Activated CD4-positive, alpha-beta T cell treated with anti-CD3 and anti-CD28 coated beads for 36 hours (primary cell): ENCODE data around the gene PFKL. TPM values are rescaled to one million over a fixed set of nuclear protein-coding genes. Genes with fewer than 3 reads are reported as not detected.

Experiments used
- ATAC-seq: fragments of 200-7000 bp; cut with Tn5 transposase; one replicate; pipeline ENCODE4 v1.10.0; 2021; ENCODE audit warnings: mild to moderate bottlenecking, moderate library complexity
- CTCF ChIA-PET: fragments of 350-600 bp; sonication (Branson Sonifier 250); formaldehyde crosslinking; loops from one replicate; lab custom pipeline; 2021; ENCODE audit warnings: antibody characterized with exemption; lab: Charles Lee
- POLR2A ChIA-PET: fragments of 350-600 bp; sonication (Branson Sonifier 250); formaldehyde crosslinking; loops from one replicate; lab custom pipeline; 2021; ENCODE audit warnings: antibody characterized with exemption, inconsistent platforms; lab: Charles Lee
- DNase-seq: peaks from one replicate; pipeline ENCODE4 v3.0.0-alpha.2; 2020
- H3K27ac Mint-ChIP-seq: one replicate; pipeline ENCODE4 v1.8.0; 2021; ENCODE audit warnings: mixed read lengths
- H3K27me3 Mint-ChIP-seq: one replicate; pipeline ENCODE4 v1.8.0; 2021; ENCODE audit warnings: mixed read lengths
- H3K36me3 Mint-ChIP-seq: one replicate; pipeline ENCODE4 v1.8.0; 2021; ENCODE audit warnings: low read depth, mixed read lengths
- H3K4me1 Mint-ChIP-seq: one replicate; pipeline ENCODE4 v1.8.0; 2021; ENCODE audit warnings: mixed read lengths
- H3K4me3 Mint-ChIP-seq: one replicate; pipeline ENCODE4 v1.8.0; 2021; ENCODE audit warnings: mild to moderate bottlenecking, moderate library complexity, mixed read lengths
- H3K9me3 Mint-ChIP-seq: one replicate; pipeline ENCODE4 v1.8.0; 2021; ENCODE audit warnings: low read depth, mixed read lengths
- intact Hi-C, 2 experiments: fragments of 100-400 bp; cut with DNase I in 1 of 2; cut with micrococcal nuclease in 1 of 2; formaldehyde crosslinking; loops; one replicate each; pipeline versions ENCODE4 v1.14.2 to v1.15.1; 2022 to 2024; cut with DNase I, micrococcal nuclease
- total RNA-seq, 2 experiments: library from RNA; stranded (reverse); gene quantifications; one replicate each; pipeline ENCODE4 v1.2.3, GENCODE V29; 2021

PFKL gene
- total RNA-seq, 2 experiments from 2014 or later, result 167 to 202 TPM

DNA sequence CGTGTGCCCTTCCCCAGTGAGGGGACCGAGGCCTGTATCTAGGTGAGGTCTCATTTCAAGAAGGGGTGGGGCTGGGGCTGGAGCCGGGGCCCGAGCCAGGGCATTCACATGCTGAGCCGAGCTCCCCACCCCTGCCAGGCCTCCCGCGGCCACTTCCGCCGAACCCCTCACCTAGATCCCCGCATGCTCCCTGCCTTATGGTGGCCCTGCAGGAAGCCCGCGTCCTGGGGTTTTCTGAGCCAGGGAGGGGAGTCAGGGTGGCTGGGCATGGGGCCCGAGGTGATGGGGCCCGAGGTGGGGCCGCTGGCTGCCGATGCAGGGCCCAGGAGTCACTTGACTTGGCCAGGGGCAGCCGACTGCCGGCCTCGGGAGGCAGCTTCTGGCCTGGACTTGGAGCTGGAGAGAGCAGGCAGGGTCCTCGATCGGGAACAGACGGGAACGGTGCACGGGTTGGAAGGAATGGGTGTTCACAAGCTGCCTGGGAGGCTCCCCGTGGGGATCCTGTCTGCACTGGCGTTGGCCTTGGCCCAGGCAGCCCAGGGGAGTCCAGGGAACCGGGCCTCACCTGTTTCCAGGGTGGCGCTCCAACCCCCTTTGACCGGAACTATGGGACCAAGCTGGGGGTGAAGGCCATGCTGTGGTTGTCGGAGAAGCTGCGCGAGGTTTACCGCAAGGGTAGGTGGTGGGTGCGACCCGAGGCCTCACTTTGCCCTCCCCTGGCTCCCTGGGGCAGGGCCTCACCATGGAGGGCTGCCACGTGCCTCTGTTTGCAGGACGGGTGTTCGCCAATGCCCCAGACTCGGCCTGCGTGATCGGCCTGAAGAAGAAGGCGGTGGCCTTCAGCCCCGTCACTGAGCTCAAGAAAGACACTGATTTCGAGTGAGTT is 25.8 kb downstream of the PFKL start:
- Mint-ChIP-seq H3K27ac (no peak overlapping the region), H3K9me3 (no peaks in the 10 kb centered on the region), H3K36me3 (peaks cover 3% of the 10 kb centered on the region), H3K4me3 (no peak overlapping the region), H3K4me1 (no peaks in the 10 kb centered on the region), H3K27me3 (no peaks in the 10 kb centered on the region)
- POLR2A ChIA-PET, result no interaction called here
- DNase-seq (no peak), ATAC-seq (no peak)
- CTCF ChIA-PET, result no interaction called here
- intact Hi-C loops, result no loop called here

DNA sequence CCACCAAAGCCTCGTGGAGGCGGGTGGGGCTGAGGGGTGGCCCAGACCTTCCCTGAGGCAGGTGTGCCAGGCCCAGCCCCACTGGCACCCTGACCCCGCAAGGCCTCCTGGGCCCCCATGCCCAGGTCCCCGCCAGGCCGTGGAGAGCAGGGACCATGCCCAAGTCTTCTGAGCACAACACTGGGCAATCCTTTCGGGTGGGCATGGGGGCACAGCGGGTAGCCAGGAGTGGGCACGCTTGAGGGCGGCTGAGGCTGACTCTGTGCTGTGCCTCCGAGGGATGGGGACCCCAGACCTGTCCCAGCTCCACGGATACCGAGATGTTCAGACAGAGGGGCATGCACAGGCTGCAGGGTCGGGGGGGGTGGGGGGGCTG is 26.4 kb downstream of the PFKL start:
- CTCF ChIA-PET, result no interaction called here
- intact Hi-C loops, result no loop called here
- H3K27ac Mint-ChIP-seq, result no peak overlapping the region

DNA sequence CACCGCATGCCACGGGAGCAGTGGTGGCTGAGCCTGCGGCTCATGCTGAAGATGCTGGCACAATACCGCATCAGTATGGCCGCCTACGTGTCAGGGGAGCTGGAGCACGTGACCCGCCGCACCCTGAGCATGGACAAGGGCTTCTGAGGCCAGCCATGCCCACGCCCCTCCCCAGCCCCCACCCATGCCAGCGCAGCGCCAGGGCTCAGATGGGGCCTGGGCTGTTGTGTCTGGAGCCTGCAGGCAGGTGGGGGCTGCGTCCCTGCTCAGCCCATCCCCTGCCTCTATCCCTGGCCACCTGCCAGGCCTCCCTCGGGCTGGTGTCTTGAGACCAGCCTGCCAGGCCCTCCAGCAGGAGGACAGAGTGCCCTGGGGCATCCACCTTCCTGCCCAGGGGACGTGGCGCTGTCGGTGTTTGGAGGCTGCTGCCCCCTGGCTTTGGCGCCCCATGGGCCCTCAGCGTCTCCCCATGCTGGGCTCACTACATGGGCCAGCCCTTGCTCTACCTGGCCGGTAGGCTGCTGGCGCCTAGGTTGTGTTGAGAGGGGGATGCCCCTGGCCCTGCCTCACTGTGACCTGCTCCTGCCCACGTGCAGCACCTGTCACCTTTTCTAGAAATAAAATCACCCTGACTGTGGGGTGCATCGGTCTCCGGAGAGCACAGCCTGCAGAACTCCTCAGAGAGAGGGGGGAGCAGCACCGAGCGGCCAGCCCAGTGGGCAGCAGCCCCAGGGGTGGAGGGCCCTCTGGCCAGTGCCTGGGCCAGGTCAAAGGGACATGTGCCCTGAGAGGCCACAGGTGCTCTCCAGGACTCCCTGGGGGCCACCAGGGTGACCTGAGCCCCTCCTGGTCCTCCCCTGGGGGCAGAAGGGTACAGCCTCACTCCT is 27.1 kb downstream of the PFKL start:
- intact Hi-C loops, result no loop called here
- H3K27me3 Mint-ChIP-seq, result no peaks in the 10 kb centered on the region
- ATAC-seq (no peak), DNase-seq (no peak)
- ChIA-PET CTCF (no interaction called here), POLR2A (no interaction called here)
- no peak overlapping the region for H3K4me3 Mint-ChIP-seq
- no peak overlapping the region for H3K27ac Mint-ChIP-seq
- H3K9me3 Mint-ChIP-seq, result no peaks in the 10 kb centered on the region
- H3K4me1 Mint-ChIP-seq, result no peaks in the 10 kb centered on the region
- peaks cover 3% of the 10 kb centered on the region for H3K36me3 Mint-ChIP-seq

More for the DNA sequence above, 26.4 kb downstream of the PFKL start:
- no peaks in the 10 kb centered on the region for H3K27me3 Mint-ChIP-seq
- DNase-seq (no peak), ATAC-seq (no peak)
- H3K9me3 Mint-ChIP-seq, result no peaks in the 10 kb centered on the region
- no peak overlapping the region for H3K4me3 Mint-ChIP-seq
- no peaks in the 10 kb centered on the region for H3K4me1 Mint-ChIP-seq
- H3K36me3 Mint-ChIP-seq, result peaks cover 3% of the 10 kb centered on the region
- POLR2A ChIA-PET, result no interaction called here

DNA sequence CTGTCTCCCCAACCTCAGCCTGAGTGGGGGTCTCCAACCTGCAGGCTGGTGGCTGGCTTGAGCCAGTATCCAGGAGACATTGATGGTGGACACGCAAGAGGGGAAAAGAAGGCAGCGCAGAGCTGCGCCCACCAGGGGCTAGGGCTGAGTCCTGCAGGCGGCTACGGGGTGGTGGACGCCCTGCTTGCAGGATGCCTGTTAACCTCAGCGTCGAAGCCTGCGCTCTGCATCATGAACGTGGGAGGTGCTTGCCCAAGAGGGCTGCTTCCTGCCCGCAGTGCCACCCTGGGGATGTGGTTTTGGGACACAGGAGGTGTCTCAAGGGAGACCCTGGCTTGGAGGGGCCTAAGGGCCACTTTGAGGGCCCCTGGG is 27.7 kb downstream of the PFKL start:
- Mint-ChIP-seq H3K27ac (no peak overlapping the region), H3K9me3 (no peaks in the 10 kb centered on the region), H3K27me3 (no peaks in the 10 kb centered on the region), H3K4me3 (no peak overlapping the region), H3K4me1 (no peaks in the 10 kb centered on the region), H3K36me3 (peaks cover 3% of the 10 kb centered on the region)
- intact Hi-C loops, result no loop called here
- ChIA-PET CTCF (no interaction called here), POLR2A (no interaction called here)
- ATAC-seq (no peak), DNase-seq (no peak)

DNA sequence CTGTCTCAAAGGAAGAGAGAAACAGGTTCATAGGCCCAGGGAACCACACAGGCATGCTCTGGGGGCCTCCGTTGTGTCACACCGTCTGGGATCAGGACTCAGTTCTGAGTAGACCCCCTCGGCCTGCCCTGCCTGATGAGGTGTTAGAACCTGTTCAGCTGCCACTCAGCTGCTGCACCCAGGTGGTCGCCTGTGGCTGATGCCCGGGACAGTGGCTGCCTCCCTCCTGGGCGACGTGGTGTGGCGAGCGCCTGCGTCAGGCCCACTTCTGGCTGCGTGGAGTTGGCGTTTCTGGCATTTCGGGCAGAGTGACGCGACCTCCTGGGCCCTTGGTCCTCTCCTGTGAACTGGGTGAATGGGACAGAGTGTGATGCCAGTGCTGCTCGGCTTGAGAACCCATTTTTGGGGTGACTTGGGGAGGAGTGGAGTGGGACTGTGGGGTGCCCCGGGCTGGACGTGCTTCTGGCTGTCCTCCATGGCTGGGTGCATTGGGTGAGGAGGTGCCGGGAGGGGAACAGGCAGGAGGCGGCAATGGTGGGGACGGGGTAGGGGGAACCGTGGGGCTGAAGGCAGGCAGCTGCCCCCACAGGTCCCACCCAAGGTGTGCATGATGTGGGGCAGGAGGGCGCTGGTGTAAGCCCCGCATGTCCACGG is 28.5 kb downstream of the PFKL start:
- H3K27me3 Mint-ChIP-seq, result no peaks in the 10 kb centered on the region
- POLR2A ChIA-PET, result no interaction called here
- no peak overlapping the region for H3K27ac Mint-ChIP-seq
- intact Hi-C loops, result no loop called here
- H3K4me1 Mint-ChIP-seq, result no peaks in the 10 kb centered on the region
- no peaks in the 10 kb centered on the region for H3K9me3 Mint-ChIP-seq
- no peaks in the 10 kb centered on the region for H3K36me3 Mint-ChIP-seq
- no peak for ATAC-seq
- CTCF ChIA-PET, result no interaction called here
- no peak for DNase-seq
- H3K4me3 Mint-ChIP-seq, result no peak overlapping the region

DNA sequence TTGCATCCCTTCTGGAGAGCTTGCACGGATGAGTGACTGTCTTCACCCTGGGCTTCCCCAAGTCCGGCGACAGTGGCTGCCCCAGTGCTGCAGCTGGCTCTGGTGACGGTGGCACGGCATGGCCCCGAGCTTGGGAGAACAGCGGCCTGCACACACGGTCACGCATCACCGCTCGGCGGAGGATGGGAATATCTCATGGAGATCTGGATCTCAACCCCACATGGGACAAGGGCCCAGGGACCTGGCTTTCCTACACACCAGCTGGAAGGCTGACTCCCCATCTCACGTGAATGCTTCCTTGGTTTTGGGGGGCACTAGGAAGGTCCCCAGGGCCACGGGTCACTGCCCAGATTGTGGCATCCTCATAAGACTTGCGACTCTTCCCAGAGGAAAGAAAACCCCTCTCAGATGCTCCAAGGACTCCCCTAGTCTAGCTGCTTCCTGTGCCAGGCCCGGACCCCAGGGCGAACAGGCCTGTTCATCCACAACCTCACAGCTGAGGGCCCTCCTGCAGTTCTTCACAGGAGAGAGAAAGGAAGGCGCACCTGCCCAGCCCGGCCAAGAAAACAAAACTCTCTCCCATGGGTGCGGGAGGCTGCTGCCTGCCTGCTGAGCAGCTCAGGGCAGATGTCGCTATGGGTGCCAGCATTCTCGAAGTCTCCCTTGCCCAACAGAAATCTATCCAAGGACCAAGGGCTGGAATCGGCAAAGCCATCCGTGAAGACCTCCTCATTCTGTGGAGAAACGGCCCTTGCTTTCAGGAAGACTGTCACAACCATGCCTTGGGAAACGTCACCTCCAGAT is 29.4 kb downstream of the PFKL start:
- Mint-ChIP-seq H3K4me3 (no peak overlapping the region), H3K4me1 (no peaks in the 10 kb centered on the region), H3K9me3 (no peaks in the 10 kb centered on the region), H3K27me3 (no peaks in the 10 kb centered on the region), H3K27ac (no peak overlapping the region), H3K36me3 (no peaks in the 10 kb centered on the region)
- ChIA-PET POLR2A (no interaction called here), CTCF (interaction anchor here (0.7 kb wide), 1 partner anchor 515 kb away, joined by 3 read pairs; no protein-coding TSS in a partner anchor)
- DNase-seq (no peak), ATAC-seq (no peak)
- intact Hi-C loops, result no loop called here

DNA sequence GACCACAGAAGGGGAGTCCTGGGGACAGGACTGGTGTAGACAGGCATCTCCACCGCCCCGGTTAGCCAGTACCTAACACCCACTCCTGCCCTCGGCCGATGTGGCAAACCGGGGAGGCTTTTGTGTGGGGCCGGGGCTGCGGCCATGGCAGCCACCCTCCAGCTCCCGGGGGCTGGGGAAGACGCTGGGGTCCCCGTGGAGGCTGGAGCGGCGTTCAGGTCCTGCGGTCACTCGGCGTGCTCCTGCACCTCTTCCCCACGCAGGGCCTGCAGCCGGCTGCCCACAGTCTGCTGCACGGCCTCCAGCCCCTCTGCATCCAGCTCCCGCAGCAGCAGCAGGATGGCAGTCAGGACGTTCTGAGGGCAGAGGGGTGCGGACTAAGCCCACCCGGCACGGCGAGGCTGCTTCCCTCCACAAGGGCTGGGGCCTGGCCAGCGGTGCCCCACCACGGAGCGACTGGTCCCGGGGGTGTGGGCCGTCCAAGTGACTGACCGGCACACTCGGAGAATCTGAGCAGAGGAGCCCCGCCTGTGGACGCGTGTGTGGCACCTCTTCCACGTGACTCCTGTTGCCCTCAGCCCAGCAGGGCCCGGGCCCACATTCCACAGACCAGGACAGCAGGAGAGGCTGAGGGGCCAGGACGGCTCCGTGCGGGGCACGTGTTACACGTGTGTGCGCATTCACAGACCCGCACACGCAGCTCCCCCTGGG is 30.3 kb downstream of the PFKL start:
- ATAC-seq, result no peak
- ChIA-PET POLR2A (no interaction called here), CTCF (interaction anchor here (0.7 kb wide), 1 partner anchor 516 kb away, joined by 3 read pairs; no protein-coding TSS in a partner anchor)
- intact Hi-C loops, result loop anchor here in 1 of 2 experiments (10.0 kb wide), 1 partner anchor 1355 kb away; the partner anchor contains the start of gene PKNOX1
- H3K27me3 Mint-ChIP-seq, result no peaks in the 10 kb centered on the region
- H3K4me3 Mint-ChIP-seq, result no peak overlapping the region
- no peak overlapping the region for H3K27ac Mint-ChIP-seq
- no peaks in the 10 kb centered on the region for H3K9me3 Mint-ChIP-seq
- H3K36me3 Mint-ChIP-seq, result no peaks in the 10 kb centered on the region
- no peaks in the 10 kb centered on the region for H3K4me1 Mint-ChIP-seq
- no peak for DNase-seq

DNA sequence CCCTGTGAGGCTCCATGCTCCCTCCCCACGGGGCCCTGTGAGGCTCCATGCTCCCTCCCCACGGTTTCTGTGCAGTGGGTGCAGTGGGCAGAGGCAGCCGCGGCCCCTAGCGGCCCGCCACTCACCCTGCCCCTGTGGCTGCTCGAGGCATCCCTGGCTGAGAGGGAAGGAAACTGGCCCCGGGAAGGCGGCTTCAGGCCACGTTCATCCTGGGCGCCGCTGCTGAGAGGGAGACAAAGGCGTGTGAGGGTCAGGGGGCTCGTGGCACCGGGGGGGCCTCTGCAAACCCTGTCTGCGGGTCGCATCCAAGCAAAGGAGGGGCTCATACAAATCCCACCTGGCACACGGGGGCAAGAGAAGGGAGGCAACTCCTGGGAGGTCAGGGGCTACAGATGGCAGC is 30.8 kb downstream of the PFKL start:
- no peak for DNase-seq
- Mint-ChIP-seq H3K27ac (no peak overlapping the region), H3K4me3 (no peak overlapping the region), H3K27me3 (no peaks in the 10 kb centered on the region), H3K4me1 (no peaks in the 10 kb centered on the region), H3K36me3 (no peaks in the 10 kb centered on the region), H3K9me3 (no peaks in the 10 kb centered on the region)
- ChIA-PET POLR2A (interaction anchor here (1.2 kb wide), 1 partner anchor 23 kb away, joined by 3 read pairs; the partner anchor contains the start of gene TRPM2), CTCF (no interaction called here)
- ATAC-seq, result no peak
- intact Hi-C loops, result loop anchor here in 1 of 2 experiments (10.0 kb wide), 1 partner anchor 1356 kb away; the partner anchor contains the start of gene PKNOX1

DNA sequence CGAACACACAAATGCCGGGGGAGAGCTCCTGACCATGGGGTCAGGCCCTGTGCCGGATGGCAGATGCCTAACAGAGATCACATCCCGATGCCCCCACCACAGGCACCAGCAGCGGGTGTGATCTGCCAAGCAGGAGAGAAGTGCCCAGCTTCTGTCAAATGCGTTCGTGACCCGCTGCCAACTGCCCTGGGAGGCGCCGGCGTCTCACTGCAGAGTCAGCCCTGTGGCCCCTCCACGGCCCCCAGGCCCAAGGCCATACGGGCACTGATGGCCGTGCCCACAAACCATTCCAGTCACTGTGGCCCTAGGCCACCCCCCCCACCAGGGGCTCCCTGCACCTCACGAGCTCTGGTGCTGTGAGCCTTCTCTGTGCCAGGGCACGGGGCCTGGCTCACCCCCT is 31.4 kb downstream of the PFKL start:
- Mint-ChIP-seq H3K36me3 (peaks cover 1% of the 10 kb centered on the region), H3K4me3 (no peak overlapping the region), H3K27ac (no peak overlapping the region), H3K9me3 (no peaks in the 10 kb centered on the region), H3K27me3 (no peaks in the 10 kb centered on the region), H3K4me1 (no peaks in the 10 kb centered on the region)
- POLR2A ChIA-PET, result interaction anchor here (0.7 to 1.2 kb wide), 3 partner anchors 11 to 555 kb away, joined by 3 to 4 read pairs (median 3); partner anchors contain the start of gene TRPM2
- no peak for DNase-seq
- intact Hi-C loops, result loop anchor here in 1 of 2 experiments (10.0 kb wide), 1 partner anchor 1356 kb away; the partner anchor contains the start of gene PKNOX1
- no peak for ATAC-seq
- CTCF ChIA-PET, result no interaction called here

DNA sequence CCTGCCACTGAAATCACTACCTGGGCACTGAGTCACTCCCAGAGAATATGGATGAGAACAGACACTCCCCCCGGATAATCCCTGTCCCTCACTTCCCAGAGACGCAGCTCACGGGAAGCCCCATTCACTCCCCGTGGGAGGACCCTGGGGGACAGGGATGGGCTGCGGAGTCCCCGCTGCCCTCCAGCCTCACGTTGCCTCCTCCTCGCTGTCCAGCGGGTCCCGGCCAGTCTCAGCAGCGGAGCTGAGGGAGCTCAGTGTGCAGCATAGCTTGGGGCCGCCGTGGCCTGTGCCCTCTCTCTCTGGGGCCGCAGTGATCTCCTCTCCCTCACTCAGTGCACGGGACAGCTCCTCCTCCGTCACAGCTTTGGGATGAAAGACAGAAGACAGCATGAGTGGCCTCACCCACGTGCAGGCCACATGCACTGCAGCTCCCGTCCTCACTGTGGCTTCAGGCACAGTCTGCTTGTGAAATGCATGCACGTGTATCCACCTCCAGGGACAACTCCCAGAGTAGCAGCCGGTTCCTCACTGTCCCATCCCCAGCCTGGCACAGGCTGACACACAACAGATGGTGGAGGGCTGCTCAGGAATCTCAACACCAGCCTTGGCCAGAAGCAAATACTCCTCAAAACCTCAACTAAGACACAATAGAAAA is 31.9 kb downstream of the PFKL start:
- H3K27ac Mint-ChIP-seq, result no peak overlapping the region
- no peak overlapping the region for H3K4me3 Mint-ChIP-seq
- H3K27me3 Mint-ChIP-seq, result no peaks in the 10 kb centered on the region
- H3K9me3 Mint-ChIP-seq, result no peaks in the 10 kb centered on the region
- CTCF ChIA-PET, result no interaction called here
- POLR2A ChIA-PET, result interaction anchor here (0.7 to 1.2 kb wide), 3 partner anchors 12 to 554 kb away, joined by 3 to 4 read pairs (median 3); partner anchors contain the start of gene TRPM2
- intact Hi-C loops, result loop anchor here in 1 of 2 experiments (10.0 kb wide), 1 partner anchor 1357 kb away; the partner anchor contains the start of gene PKNOX1
- no peak for DNase-seq
- ATAC-seq, result no peak
- H3K4me1 Mint-ChIP-seq, result no peaks in the 10 kb centered on the region
- peaks cover 2% of the 10 kb centered on the region for H3K36me3 Mint-ChIP-seq
